Measurements from ENCODE around the gene LAIR1. TPM values are rescaled to one million over a fixed set of nuclear protein-coding genes. Genes with fewer than 3 reads are reported as not detected.
"Not testable (repeated sequence)": the region's sequence is repeated elsewhere in the genome, so short reads cannot be mapped to it uniquely, and the experiment has no call there.

The LAIR1 gene
- total and polyA plus RNA-seq, 12 donors, result 2.1 to 36.3 (median 5.1) TPM

GRCh38 chr19:54388802-54389139, 24.0 kb upstream of the LAIR1 start:
- Histone ChIP-seq H3K9me3 (no peaks in the 10 kb centered on the region), H3K27ac (peak overlapping the region in 1 of 10 donors; percentile 88), H3K4me3 (peak overlapping the region in 6 of 10 donors; percentile 29 to 54 (median 38)), H3K4me1 (peaks cover 0 to 47% (median 11%) of the 10 kb centered on the region in 9 donors), H3K36me3 (no peaks in the 10 kb centered on the region), H3K27me3 (peaks cover 0 to 80% (median 52%) of the 10 kb centered on the region in 7 donors)
- peak in 1 of 8 donors; percentile 56 for ATAC-seq
- WGBS, 2 donors, result 41 to 51% methylated on average over 9 of the region's 9 CpGs
- no peak for DNase-seq
- TF ChIP-seq CTCF (IDR thresholded peaks at IDR 0.05), result no peak
- intact Hi-C loops (cut with DNase I), result loop anchor here in 1 of 10 donors (10.0 kb wide), 1 partner anchor 64 kb away; no protein-coding TSS in a partner anchor

- 7 to 8% methylated on average over 36 of the region's 36 CpGs for WGBS, 2 donors
- no peak for TF ChIP-seq CTCF (IDR thresholded peaks at IDR 0.05)
- peaks cover 0 to 79% (median 48%) of the 10 kb centered on the region in 7 donors for H3K27me3 ChIP-seq
- intact Hi-C loops (cut with DNase I), result loop anchor here in 1 of 10 donors (10.0 kb wide), 1 partner anchor 63 kb away; no protein-coding TSS in a partner anchor
- peak overlapping the region in 7 of 10 donors; percentile 10 to 54 (median 36) for H3K4me3 ChIP-seq
- DNase-seq (no peak), ATAC-seq (peak in 7 of 8 donors; percentile 26 to 56 (median 39))
- H3K27ac ChIP-seq, result peak overlapping the region in 2 of 10 donors; percentile 9 to 88
- H3K4me1 ChIP-seq, result peaks cover 0 to 47% (median 11%) of the 10 kb centered on the region in 9 donors
- no peaks in the 10 kb centered on the region for H3K9me3 ChIP-seq
- no peaks in the 10 kb centered on the region for H3K36me3 ChIP-seq
These were observed 23.5 kb upstream of the LAIR1 start for GRCh38 chr19:54387991-54388801.

- WGBS, 2 donors, result 71% methylated on average over 4 of the region's 4 CpGs
- Histone ChIP-seq H3K27ac (peak overlapping the region in 1 of 10 donors; percentile 65), H3K36me3 (no peaks in the 10 kb centered on the region), H3K9me3 (peaks cover 0 to 6% (median 0%) of the 10 kb centered on the region in 11 donors), H3K4me3 (no peak overlapping the region), H3K27me3 (peaks cover 0 to 53% (median 20%) of the 10 kb centered on the region in 7 donors), H3K4me1 (peaks cover 0 to 39% (median 7%) of the 10 kb centered on the region in 9 donors)
- ATAC-seq, result no peak
- no peak for TF ChIP-seq CTCF (IDR thresholded peaks at IDR 0.05)
- intact Hi-C loops (cut with DNase I), result loop anchor here in 1 of 10 donors (10.0 kb wide), 1 partner anchor 59 kb away; no protein-coding TSS in a partner anchor
- DNase-seq, result no peak
These were observed 18.6 kb upstream of the LAIR1 start for GRCh38 chr19:54383330-54383729.

- peak overlapping the region in 1 of 10 donors; percentile 65 for H3K27ac ChIP-seq
- H3K9me3 ChIP-seq, H3K36me3 ChIP-seq, DNase-seq, ATAC-seq, H3K4me3 ChIP-seq: not testable (repeated sequence)
- H3K4me1 ChIP-seq, result peaks cover 0 to 39% (median 0%) of the 10 kb centered on the region in 9 donors
- H3K27me3 ChIP-seq, result peaks cover 0 to 45% (median 10%) of the 10 kb centered on the region in 7 donors
- intact Hi-C loops (cut with DNase I), result loop anchor here in 1 of 10 donors (10.0 kb wide), 1 partner anchor 57 kb away; no protein-coding TSS in a partner anchor
- 86 to 89% methylated on average over 12 to 13 of the region's 13 CpGs for WGBS, 2 donors
These were observed 17.3 kb upstream of the LAIR1 start for GRCh38 chr19:54382041-54382440.

All from heart right ventricle (tissue), 16 donors.